NB4 (cell line): ENCODE results near the gene AOPEP.

Experiments used
- DNase-seq: peaks from one replicate; pipeline ENCODE4 v3.0.0; 2010; ENCODE audit warnings: low read depth
- H3K4me3 ChIP-seq: one replicate; pipeline ENCODE4 v1.5.1; 2011; ENCODE audit warnings: mild to moderate bottlenecking, low read depth, low read length, moderate library complexity
- MYC ChIP-seq: IDR thresholded peaks from 2 replicates; pipeline ENCODE4 v1.6.1; 2011; ENCODE audit warnings: low read depth, low read length
- POLR2A ChIP-seq: IDR thresholded peaks from 2 replicates; pipeline ENCODE4 v1.6.1; 2011; ENCODE audit warnings: mild to moderate bottlenecking; ENCODE audit not compliant: insufficient read length; ENCODE audit errors: extremely low read depth
- TF ChIP-seq, protein P1 (sequence below): IDR thresholded peaks from 2 replicates; pipeline ENCODE4 v1.6.1; 2011; ENCODE audit warnings: low read depth, low read length
- TF ChIP-seq, protein P2 (sequence below): IDR thresholded peaks from one replicate; pipeline ENCODE4 v1.5.1; 2012; ENCODE audit warnings: low read depth, low read length

AOPEP gene

DNA sequence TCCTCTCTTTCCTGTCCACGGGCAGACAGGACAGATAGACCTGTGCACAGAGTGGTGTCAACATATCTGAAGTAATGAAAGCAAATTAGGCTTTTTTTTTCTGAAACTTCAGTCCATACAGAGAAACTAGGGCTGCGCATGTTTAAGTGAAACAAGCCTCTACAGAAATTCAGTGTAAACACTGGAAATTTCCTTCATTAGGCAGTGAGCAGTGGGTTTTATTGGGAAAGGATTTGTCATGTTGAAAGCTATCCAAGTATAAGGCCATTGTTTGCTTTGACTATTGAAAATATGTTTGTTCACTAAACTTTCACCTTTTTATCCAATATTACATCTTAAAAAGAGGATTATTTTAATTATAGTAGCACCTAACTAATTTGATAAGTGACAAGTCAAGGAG, 161.2 kb downstream of the AOPEP start:
- no peak for DNase-seq
- no peak overlapping the region for H3K4me3 ChIP-seq
- TF ChIP-seq, protein P1, sequence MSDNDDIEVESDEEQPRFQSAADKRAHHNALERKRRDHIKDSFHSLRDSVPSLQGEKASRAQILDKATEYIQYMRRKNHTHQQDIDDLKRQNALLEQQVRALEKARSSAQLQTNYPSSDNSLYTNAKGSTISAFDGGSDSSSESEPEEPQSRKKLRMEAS, result no peak
- no peak for TF ChIP-seq POLR2A
- TF ChIP-seq, protein P2, sequence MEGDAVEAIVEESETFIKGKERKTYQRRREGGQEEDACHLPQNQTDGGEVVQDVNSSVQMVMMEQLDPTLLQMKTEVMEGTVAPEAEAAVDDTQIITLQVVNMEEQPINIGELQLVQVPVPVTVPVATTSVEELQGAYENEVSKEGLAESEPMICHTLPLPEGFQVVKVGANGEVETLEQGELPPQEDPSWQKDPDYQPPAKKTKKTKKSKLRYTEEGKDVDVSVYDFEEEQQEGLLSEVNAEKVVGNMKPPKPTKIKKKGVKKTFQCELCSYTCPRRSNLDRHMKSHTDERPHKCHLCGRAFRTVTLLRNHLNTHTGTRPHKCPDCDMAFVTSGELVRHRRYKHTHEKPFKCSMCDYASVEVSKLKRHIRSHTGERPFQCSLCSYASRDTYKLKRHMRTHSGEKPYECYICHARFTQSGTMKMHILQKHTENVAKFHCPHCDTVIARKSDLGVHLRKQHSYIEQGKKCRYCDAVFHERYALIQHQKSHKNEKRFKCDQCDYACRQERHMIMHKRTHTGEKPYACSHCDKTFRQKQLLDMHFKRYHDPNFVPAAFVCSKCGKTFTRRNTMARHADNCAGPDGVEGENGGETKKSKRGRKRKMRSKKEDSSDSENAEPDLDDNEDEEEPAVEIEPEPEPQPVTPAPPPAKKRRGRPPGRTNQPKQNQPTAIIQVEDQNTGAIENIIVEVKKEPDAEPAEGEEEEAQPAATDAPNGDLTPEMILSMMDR, result no peak
- TF ChIP-seq MYC, result no peak

DNA sequence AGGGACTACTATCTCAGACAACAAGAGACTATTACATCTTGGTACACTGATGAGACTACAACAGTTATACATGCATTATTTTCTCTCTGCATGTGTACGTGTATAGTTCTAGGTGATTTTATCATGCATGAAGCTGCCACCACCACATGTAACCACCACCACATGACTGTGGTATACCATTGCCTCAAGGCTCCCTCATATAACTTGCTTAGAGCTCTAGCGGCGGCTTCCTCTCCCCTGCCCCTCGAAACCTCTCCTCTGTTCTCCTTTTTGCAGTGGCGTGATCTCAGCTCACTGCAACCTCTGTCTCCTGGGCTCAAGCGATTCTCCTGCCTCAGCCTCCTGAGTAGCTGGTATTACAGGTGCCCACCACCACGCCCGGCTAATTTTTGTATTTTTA, 162.3 kb downstream of the AOPEP start:
- no peak for DNase-seq
- TF ChIP-seq POLR2A (no peak), MYC (no peak)
- TF ChIP-seq, protein P1, result no peak
- TF ChIP-seq, protein P2, result no peak
- H3K4me3 ChIP-seq, result no peak overlapping the region

DNA sequence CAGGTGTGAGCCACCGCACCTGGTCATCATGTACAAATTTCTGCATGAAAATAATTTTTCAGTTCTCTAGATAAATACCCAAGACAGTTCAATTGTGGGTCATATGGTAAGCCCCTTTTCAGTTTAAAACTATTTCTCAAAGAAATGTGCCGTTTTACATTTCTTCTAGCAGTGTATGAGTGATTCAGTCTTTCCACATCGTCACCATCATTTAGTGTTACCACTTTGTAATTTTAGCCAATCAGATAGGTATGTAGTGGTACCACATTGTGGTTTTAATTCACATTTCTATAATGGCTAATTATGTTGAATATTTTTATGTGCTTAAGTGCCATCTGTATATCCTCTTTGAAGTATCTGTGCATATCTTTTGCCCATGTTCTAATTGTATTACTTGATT, 163.1 kb downstream of the AOPEP start:
- TF ChIP-seq MYC, result no peak
- TF ChIP-seq, protein P2, result no peak
- TF ChIP-seq, protein P1, result no peak
- no peak for TF ChIP-seq POLR2A

DNA sequence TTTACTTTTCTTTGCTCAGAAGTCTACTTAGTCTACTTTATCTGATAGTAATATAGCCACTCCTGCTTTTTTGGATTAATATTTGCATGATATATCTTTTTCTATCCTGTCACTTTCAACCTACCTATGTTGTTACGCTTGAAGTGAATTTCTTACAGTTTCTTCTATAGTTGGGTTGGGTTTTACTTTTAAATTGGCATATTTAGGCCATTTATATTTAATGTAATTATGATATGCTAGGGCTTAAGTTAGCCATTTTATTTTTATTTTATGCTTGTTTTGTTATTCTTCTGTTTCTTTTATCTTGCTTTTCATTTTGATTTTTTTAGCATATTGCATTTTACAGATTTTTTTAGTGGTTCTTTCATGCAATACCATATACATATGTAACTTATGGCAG, 164.7 kb downstream of the AOPEP start:
- TF ChIP-seq, protein P2, result no peak
- TF ChIP-seq MYC (no peak), POLR2A (no peak)
- TF ChIP-seq, protein P1, result no peak
- DNase-seq, result no peak
- H3K4me3 ChIP-seq, result no peak overlapping the region

More for the DNA sequence above, 163.1 kb downstream of the AOPEP start:
- no peak for DNase-seq
- no peak overlapping the region for H3K4me3 ChIP-seq

DNA sequence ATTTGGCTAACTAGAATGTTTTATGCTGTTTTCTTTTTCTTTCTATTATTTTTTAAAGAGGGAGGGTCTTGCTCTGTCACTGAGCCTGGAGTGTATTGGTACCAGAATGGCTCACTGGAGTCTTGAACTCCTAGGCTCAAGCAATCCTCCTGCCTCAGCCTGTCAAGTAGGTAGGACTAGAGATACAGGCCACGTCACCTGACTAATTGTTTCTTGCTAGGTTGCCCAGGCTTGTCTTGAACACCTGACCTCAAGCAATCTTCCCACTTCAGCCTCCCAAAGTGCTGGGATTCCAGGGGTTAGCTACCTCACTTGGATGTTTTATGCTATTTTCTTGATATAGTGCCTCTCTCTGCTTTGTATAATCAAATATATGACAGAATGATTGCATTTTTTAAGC, 166.2 kb downstream of the AOPEP start:
- DNase-seq, result no peak
- TF ChIP-seq MYC, result no peak
- TF ChIP-seq POLR2A, result no peak
- TF ChIP-seq, protein P2, result no peak
- TF ChIP-seq, protein P1, result no peak
- no peak overlapping the region for H3K4me3 ChIP-seq

DNA sequence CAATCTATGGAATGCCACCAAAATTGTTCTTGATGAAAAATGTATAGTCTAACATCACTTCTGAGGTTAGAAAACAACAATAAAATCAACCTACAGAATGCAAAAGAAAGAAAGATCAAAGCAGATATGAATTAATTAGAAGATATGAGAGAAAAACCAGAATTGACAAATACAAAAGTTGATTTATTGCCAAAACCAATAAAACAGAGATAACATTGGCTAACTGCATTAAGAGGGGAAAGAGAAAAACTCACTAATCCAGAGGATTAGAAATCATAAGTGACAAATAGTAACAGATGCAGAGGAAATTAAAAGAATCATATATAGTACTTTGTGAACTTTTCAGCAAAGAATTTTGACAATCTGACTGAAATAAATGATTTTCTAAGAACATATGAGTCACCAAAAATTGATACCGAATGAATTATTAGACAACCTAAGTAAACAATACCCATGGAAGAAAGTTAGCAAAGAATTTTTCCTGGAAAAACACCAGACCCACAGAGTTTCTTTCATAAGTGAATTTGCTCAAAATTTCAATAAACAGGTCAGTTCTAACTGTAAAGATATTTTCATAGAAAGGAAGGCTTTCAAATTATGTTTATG, 167.7 kb downstream of the AOPEP start:
- H3K4me3 ChIP-seq, result no peak overlapping the region
- TF ChIP-seq MYC, result no peak
- TF ChIP-seq, protein P2, result no peak
- TF ChIP-seq, protein P1, result no peak
- TF ChIP-seq POLR2A, result no peak
- no peak for DNase-seq
